Esophagus squamous epithelium (tissue), 4 donors: ENCODE results near the gene CRACDL.

Experiments
- POLR2A ChIP-seq, 4 donors: fragments of 450-650 bp; IDR thresholded peaks; one replicate each; pipeline ENCODE4 v1.6.1; 2017; ENCODE audit warnings: antibody characterized with exemption in 4 of 4, mild to moderate bottlenecking in 4 of 4, moderate library complexity in 3 of 4
- TF ChIP-seq, protein P1 (sequence below), 6 experiments: fragments of 450-650 bp in 4 of 6; fragments of 200-600 bp in 2 of 6; sonication (generic) in 2 of 6; IDR thresholded peaks; one replicate each; pipeline ENCODE4 v1.5.1; 2016 to 2019; ENCODE audit warnings: antibody characterized with exemption in 6 of 6, mild to moderate bottlenecking in 4 of 6, moderate library complexity in 4 of 6

DNA sequence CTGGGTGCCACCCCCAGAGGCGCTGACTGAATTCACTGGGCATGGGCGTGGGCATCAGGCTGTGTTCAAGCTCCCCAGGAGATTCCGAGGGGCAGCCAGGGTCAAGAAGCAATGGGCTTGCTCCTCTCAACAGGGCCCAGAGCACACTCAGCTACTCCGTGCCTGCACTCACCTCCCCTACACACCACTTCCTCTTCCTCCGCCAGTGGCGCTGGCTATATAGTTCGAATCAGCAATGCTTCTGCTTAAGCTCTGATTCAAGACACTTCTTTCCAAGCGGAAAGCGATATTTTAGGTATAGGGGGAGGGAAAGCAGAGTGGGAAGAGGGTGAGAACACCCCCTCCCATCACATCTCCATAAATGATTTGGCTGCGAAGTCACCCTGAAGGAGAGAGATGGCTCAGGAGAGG is 42.1 kb downstream of the CRACDL start:
- no peak for TF ChIP-seq POLR2A (IDR thresholded peaks at IDR 0.05)
- TF ChIP-seq, protein P1, sequence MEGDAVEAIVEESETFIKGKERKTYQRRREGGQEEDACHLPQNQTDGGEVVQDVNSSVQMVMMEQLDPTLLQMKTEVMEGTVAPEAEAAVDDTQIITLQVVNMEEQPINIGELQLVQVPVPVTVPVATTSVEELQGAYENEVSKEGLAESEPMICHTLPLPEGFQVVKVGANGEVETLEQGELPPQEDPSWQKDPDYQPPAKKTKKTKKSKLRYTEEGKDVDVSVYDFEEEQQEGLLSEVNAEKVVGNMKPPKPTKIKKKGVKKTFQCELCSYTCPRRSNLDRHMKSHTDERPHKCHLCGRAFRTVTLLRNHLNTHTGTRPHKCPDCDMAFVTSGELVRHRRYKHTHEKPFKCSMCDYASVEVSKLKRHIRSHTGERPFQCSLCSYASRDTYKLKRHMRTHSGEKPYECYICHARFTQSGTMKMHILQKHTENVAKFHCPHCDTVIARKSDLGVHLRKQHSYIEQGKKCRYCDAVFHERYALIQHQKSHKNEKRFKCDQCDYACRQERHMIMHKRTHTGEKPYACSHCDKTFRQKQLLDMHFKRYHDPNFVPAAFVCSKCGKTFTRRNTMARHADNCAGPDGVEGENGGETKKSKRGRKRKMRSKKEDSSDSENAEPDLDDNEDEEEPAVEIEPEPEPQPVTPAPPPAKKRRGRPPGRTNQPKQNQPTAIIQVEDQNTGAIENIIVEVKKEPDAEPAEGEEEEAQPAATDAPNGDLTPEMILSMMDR (IDR thresholded peaks at IDR 0.05): no peak
